ENCODE data around the gene AGBL2. TPM values are rescaled to one million over a fixed set of nuclear protein-coding genes. Genes with fewer than 3 reads are reported as not detected.

Gene AGBL2
- total RNA-seq, 1 experiment from 2014 or later = 1.8 TPM

DNA sequence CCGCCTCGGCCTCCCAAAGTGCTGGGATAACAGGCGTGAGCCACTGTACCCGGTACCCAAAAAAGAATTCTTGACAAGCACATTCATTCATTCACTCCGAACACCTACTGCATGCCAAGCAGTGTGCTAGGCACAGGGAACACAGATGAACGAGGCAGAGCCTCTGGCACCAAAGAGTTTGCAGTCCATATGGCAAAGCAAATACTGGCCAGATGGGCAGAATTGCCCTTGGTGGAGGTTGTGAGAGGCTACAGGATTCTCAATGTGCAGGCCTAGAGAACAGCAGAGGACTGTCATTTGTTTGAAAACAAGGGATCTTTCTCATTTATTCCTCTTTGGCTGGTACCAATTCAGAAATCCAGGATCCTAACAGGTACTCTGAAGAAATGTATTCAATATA is 45.3 kb downstream of the AGBL2 start:
- no peak for TF ChIP-seq EZH2phosphoT487 (IDR thresholded peaks at IDR 0.05; ENCODE audit: borderline replicate concordance, low read length)
- TF ChIP-seq, protein P1, sequence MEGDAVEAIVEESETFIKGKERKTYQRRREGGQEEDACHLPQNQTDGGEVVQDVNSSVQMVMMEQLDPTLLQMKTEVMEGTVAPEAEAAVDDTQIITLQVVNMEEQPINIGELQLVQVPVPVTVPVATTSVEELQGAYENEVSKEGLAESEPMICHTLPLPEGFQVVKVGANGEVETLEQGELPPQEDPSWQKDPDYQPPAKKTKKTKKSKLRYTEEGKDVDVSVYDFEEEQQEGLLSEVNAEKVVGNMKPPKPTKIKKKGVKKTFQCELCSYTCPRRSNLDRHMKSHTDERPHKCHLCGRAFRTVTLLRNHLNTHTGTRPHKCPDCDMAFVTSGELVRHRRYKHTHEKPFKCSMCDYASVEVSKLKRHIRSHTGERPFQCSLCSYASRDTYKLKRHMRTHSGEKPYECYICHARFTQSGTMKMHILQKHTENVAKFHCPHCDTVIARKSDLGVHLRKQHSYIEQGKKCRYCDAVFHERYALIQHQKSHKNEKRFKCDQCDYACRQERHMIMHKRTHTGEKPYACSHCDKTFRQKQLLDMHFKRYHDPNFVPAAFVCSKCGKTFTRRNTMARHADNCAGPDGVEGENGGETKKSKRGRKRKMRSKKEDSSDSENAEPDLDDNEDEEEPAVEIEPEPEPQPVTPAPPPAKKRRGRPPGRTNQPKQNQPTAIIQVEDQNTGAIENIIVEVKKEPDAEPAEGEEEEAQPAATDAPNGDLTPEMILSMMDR (conservative IDR thresholded peaks at IDR 0.05; ENCODE audit: low read depth, low read length) = no peak
- no peak for TF ChIP-seq EZH2 (IDR thresholded peaks at IDR 0.05; ENCODE audit: low read length, unreplicated experiment)
- no TSS peak for BruUV-seq (replicated peaks)
- Histone ChIP-seq H3K9ac (ENCODE audit: low read length) (no peak overlapping the region), H3K27me3 (ENCODE audit: low read length) (no peaks in the 10 kb centered on the region), H2AFZ (ENCODE audit: low read length) (no peak overlapping the region), H3K27ac (ENCODE audit: low read length) (no peak overlapping the region), H3K4me3 (ENCODE audit: low read length) (no peak overlapping the region), H3K79me2 (ENCODE audit: low read length) (no peaks in the 10 kb centered on the region), H3K9me3 (ENCODE audit: low read length) (no peaks in the 10 kb centered on the region), H3K36me3 (ENCODE audit: low read depth, low read length) (no peaks in the 10 kb centered on the region), H3K9me2 (replicated peaks; ENCODE audit: low read length) (no peaks in the 10 kb centered on the region), H3K4me1 (ENCODE audit: insufficient read depth, low read length) (no peaks in the 10 kb centered on the region; the same call in 1 of the 2 replicates), H3K4me2 (ENCODE audit: low read length) (no peak overlapping the region), H4K20me1 (ENCODE audit: low read length) (no peaks in the 10 kb centered on the region), H3F3A (ENCODE audit: low read length, unreplicated experiment) (no peaks in the 10 kb centered on the region)
- CTCF ChIA-PET = no interaction called here
- DNase-seq = no peak
- POLR2A ChIA-PET (ENCODE audit: unreplicated experiment) = no interaction called here
- intact Hi-C loops (cut with micrococcal nuclease) = no loop called here
- no peak for ATAC-seq

DNA sequence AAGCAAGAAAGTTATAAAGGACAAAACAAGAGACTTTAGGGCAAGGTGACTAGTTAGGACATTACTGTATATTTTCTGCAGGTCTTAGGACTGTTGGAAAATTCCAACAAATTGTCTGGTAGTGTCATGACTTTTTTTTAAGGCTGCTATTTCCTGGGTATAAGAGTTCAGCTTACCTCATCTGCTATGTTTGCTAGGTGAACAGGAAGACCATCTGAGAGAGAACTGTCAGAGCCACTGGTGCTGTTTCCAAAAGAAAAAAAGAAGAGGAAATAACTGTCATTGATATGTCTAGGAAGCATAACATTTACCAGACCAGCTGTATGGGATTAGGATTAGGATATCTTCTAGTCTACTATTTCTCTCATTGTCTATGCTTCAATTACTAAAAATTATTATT is 46.5 kb downstream of the AGBL2 start:
- Histone ChIP-seq H3F3A (ENCODE audit: low read length, unreplicated experiment) (no peaks in the 10 kb centered on the region), H3K4me1 (ENCODE audit: insufficient read depth, low read length) (no peaks in the 10 kb centered on the region; the same call in 1 of the 2 replicates), H3K9ac (ENCODE audit: low read length) (no peak overlapping the region), H3K27me3 (ENCODE audit: low read length) (no peaks in the 10 kb centered on the region), H4K20me1 (ENCODE audit: low read length) (no peaks in the 10 kb centered on the region), H3K27ac (ENCODE audit: low read length) (no peak overlapping the region), H3K4me2 (ENCODE audit: low read length) (no peak overlapping the region), H3K9me2 (replicated peaks; ENCODE audit: low read length) (no peaks in the 10 kb centered on the region), H3K79me2 (ENCODE audit: low read length) (no peaks in the 10 kb centered on the region), H3K36me3 (ENCODE audit: low read depth, low read length) (no peaks in the 10 kb centered on the region), H2AFZ (ENCODE audit: low read length) (no peak overlapping the region), H3K9me3 (ENCODE audit: low read length) (no peaks in the 10 kb centered on the region), H3K4me3 (ENCODE audit: low read length) (no peak overlapping the region)
- ChIA-PET CTCF (no interaction called here), POLR2A (ENCODE audit: unreplicated experiment) (no interaction called here)
- TF ChIP-seq, protein P1 (conservative IDR thresholded peaks at IDR 0.05; ENCODE audit: low read depth, low read length) = no peak
- no peak for TF ChIP-seq EZH2phosphoT487 (IDR thresholded peaks at IDR 0.05; ENCODE audit: borderline replicate concordance, low read length)
- TF ChIP-seq EZH2 (IDR thresholded peaks at IDR 0.05; ENCODE audit: low read length, unreplicated experiment) = no peak
- intact Hi-C loops (cut with micrococcal nuclease) = no loop called here
- ATAC-seq (no peak), DNase-seq (no peak)
- BruUV-seq (replicated peaks) = no TSS peak

DNA sequence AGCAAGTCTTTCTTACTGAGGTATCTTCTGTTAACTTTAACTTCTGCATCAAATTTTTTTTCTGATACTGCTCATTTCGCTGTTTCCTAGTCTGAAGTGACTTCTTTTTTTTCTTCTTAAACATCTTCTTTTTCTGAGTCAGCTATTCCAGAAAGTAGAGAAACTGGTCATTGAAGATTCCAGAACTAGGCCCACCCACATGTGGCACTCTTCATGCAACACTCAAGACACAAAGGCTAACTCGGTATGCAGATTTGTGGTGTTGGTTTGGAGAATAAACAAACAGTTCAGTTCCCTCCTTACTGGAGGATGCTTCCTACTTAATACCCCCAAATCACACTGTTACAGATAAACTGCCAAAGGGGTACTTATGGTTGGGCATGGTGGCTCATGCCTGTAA is 47.6 kb downstream of the AGBL2 start:
- Histone ChIP-seq H3K79me2 (ENCODE audit: low read length) (no peaks in the 10 kb centered on the region), H3K9me2 (replicated peaks; ENCODE audit: low read length) (no peaks in the 10 kb centered on the region), H3K9me3 (ENCODE audit: low read length) (no peaks in the 10 kb centered on the region), H4K20me1 (ENCODE audit: low read length) (no peaks in the 10 kb centered on the region), H3K9ac (ENCODE audit: low read length) (no peak overlapping the region), H3K27ac (ENCODE audit: low read length) (no peak overlapping the region), H3K27me3 (ENCODE audit: low read length) (no peaks in the 10 kb centered on the region), H3F3A (ENCODE audit: low read length, unreplicated experiment) (no peaks in the 10 kb centered on the region), H2AFZ (ENCODE audit: low read length) (no peak overlapping the region), H3K4me2 (ENCODE audit: low read length) (no peak overlapping the region), H3K4me1 (ENCODE audit: insufficient read depth, low read length) (peaks cover 6% of the 10 kb centered on the region), H3K4me3 (ENCODE audit: low read length) (no peak overlapping the region), H3K36me3 (ENCODE audit: low read depth, low read length) (no peaks in the 10 kb centered on the region)
- DNase-seq (no peak), ATAC-seq (no peak)
- intact Hi-C loops (cut with micrococcal nuclease) = no loop called here
- TF ChIP-seq EZH2phosphoT487 (IDR thresholded peaks at IDR 0.05; ENCODE audit: borderline replicate concordance, low read length) = no peak
- TF ChIP-seq EZH2 (IDR thresholded peaks at IDR 0.05; ENCODE audit: low read length, unreplicated experiment) = no peak
- TF ChIP-seq, protein P1 (conservative IDR thresholded peaks at IDR 0.05; ENCODE audit: low read depth, low read length) = no peak
- ChIA-PET CTCF (no interaction called here), POLR2A (ENCODE audit: unreplicated experiment) (no interaction called here)
- BruUV-seq (replicated peaks) = no TSS peak
